WTC11 (cell line): ENCODE measurements around the gene STK25. TPM values are rescaled to one million over a fixed set of nuclear protein-coding genes. Genes with fewer than 3 reads are reported as not detected.

Experiments
- ATAC-seq: fragments of 200-7000 bp; cut with Tn5 transposase; 2 replicates; pipeline ENCODE4 v1.10.0; 2021; ENCODE audit warnings: mild to moderate bottlenecking, moderate library complexity
- CTCF ChIA-PET: fragments of 300-600 bp; sonication (Branson Sonifier 250); formaldehyde crosslinking; loops from one replicate; lab custom pipeline; 2021; ENCODE audit warnings: antibody characterized with exemption; lab: Charles Lee
- POLR2A ChIA-PET: fragments of 350-600 bp; sonication (Branson Sonifier 250); formaldehyde crosslinking; loops from one replicate; lab custom pipeline; 2021; ENCODE audit warnings: antibody characterized with exemption; lab: Charles Lee
- DNase-seq: peaks from one replicate; pipeline ENCODE4 v3.0.0; 2021; ENCODE audit warnings: low spot score
- H3K27ac Mint-ChIP-seq: 2 replicates; pipeline ENCODE4 v1.8.0; 2021; ENCODE audit warnings: mixed read lengths
- H3K27me3 Mint-ChIP-seq: 2 replicates; pipeline ENCODE4 v1.8.0; 2021; ENCODE audit warnings: low read depth, mild to moderate bottlenecking, moderate library complexity, mixed read lengths
- H3K36me3 Mint-ChIP-seq: 2 replicates; pipeline ENCODE4 v1.8.0; 2021; ENCODE audit warnings: mixed read lengths
- H3K4me1 Mint-ChIP-seq: 2 replicates; pipeline ENCODE4 v1.8.0; 2022; ENCODE audit warnings: mixed read lengths
- H3K4me3 Mint-ChIP-seq: 2 replicates; pipeline ENCODE4 v1.8.0; 2021; ENCODE audit warnings: mild to moderate bottlenecking, moderate library complexity, mixed read lengths
- H3K9me3 Mint-ChIP-seq: 2 replicates; pipeline ENCODE4 v1.8.0; 2021; ENCODE audit warnings: mixed read lengths
- AFF4 ChIP-seq: sonication (generic); formaldehyde crosslinking; IDR thresholded peaks from 2 replicates; pipeline ENCODE4 v1.8.1; 2023; ENCODE audit warnings: mild to moderate bottlenecking, missing genetic modification reagents, borderline replicate concordance
- FOXP4 ChIP-seq: sonication (generic); formaldehyde crosslinking; IDR thresholded peaks from 2 replicates; pipeline ENCODE4 v1.8.0; 2022; ENCODE audit warnings: mild to moderate bottlenecking, missing genetic modification reagents
- MLX ChIP-seq: sonication (generic); formaldehyde crosslinking; IDR thresholded peaks from 2 replicates; pipeline ENCODE4 v1.8.1; 2023; ENCODE audit warnings: mild to moderate bottlenecking, missing genetic modification reagents, moderate library complexity
- MXD4 ChIP-seq: fragments of 250-450 bp; sonication (Bioruptor Pico); IDR thresholded peaks from 2 replicates; pipeline ENCODE4 v1.8.0; 2021; ENCODE audit warnings: mild to moderate bottlenecking, moderate library complexity, borderline replicate concordance
- NFE2L1 ChIP-seq: sonication (generic); formaldehyde crosslinking; IDR thresholded peaks from 2 replicates; pipeline ENCODE4 v1.8.1; 2023; ENCODE audit warnings: missing genetic modification reagents
- PREB ChIP-seq: sonication (generic); formaldehyde crosslinking; IDR thresholded peaks from 2 replicates; pipeline ENCODE4 v1.8.1; 2022; ENCODE audit warnings: mild to moderate bottlenecking, missing genetic modification reagents, moderate library complexity, borderline replicate concordance
- SOX15 ChIP-seq: fragments of 250-450 bp; sonication (Bioruptor Pico); IDR thresholded peaks from 2 replicates; pipeline ENCODE4 v1.9.0; 2021; ENCODE audit warnings: mild to moderate bottlenecking
- ZNF121 ChIP-seq: sonication (generic); formaldehyde crosslinking; IDR thresholded peaks from 2 replicates; pipeline ENCODE4 v1.8.0; 2023; ENCODE audit warnings: missing genetic modification reagents
- total RNA-seq: library from RNA; stranded (reverse); gene quantifications from 3 replicates; pipeline ENCODE4 v1.2.3, GENCODE V29; 2021
- TF ChIP-seq, protein P1 (sequence below): sonication (generic); formaldehyde crosslinking; IDR thresholded peaks from 2 replicates; pipeline ENCODE4 v1.8.0; 2023; ENCODE audit warnings: mild to moderate bottlenecking, missing genetic modification reagents
- TF ChIP-seq, protein P2 (sequence below): sonication (generic); formaldehyde crosslinking; IDR thresholded peaks from 2 replicates; pipeline ENCODE4 v1.8.0; 2022; ENCODE audit warnings: missing genetic modification reagents
- TF ChIP-seq, protein P3 (sequence below): sonication (generic); formaldehyde crosslinking; conservative IDR thresholded peaks from 2 replicates; pipeline ENCODE4 v1.8.1; 2022; ENCODE audit warnings: mild to moderate bottlenecking, missing genetic modification reagents

STK25 gene
- total RNA-seq, 1 experiment from 2014 or later, result 232 TPM

DNA sequence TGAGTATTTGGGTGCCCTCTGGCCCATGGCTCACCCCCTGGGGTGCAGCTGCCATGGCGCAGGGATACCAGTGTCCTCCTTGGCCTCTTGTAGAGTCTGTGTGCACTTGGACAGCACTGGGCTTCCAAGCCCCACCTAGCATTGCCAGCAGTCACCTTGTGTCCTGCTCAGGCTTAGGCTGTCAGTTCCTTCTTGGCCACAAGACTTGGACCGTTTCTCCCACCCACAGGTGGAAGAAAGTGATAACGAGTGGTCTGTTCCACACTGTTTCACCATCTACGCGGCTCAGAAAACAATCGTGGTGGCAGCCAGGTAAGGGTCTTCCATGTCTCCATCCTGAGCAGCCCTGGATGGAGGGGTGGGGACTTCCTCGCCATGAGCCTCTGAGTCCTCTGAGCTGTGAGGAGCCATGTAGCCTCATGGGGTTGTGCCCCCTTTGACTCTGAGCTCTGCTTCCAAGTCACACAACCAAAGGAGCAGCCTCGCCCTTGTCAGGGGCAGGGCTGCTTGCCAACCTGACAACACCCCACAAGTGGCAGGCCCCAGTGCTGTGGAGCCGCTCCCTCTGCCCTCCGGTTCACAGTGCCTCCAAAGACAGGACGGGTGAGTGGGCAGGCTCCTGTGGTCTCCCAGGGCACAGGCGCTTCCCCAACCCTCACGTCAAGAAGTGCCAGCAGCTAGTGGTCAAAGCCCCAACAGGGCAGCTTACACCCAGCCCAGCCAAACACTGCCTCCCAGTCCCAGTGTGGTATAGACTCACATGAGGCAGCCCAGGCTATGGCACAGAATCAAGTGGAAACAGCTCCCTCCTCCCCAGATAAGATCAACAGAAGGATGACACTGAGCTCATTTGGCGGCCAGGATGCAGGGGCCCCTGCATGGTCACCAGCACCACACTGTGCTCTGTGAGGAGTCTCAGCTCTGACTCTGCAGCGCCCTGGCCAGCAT is 18.4 kb downstream of the STK25 start (continued):
- no peak for TF ChIP-seq MLX (CRISPR knock-in tag)
- TF ChIP-seq FOXP4 (CRISPR knock-in tag), result no peak

DNA sequence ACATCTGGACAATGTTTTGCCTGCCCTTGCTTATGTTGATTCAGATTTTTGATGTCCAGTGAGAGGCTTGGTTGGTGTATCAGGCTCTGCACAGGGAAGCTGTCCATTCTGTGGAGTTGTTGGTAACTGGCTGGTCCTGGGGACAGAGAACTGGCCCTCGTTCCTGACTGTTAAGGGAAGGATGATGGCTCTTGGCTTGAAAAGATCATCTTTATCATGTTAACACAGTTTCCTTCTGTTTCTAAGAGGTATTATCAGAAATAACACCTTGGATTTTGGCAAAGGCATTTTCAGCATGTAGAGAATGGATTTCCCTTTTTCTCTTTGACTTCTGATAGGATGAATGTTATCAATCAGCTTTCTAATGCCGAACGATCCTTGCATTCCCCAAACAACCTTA is 19.3 kb downstream of the STK25 start:
- H3K36me3 Mint-ChIP-seq, result peaks cover 5% of the 10 kb centered on the region; the same call in 1 of the 2 replicates
- no peak overlapping the region for H3K4me3 Mint-ChIP-seq
- H3K4me1 Mint-ChIP-seq, result peaks cover 2% of the 10 kb centered on the region; the same call in 1 of the 2 replicates
- TF ChIP-seq, protein P1, sequence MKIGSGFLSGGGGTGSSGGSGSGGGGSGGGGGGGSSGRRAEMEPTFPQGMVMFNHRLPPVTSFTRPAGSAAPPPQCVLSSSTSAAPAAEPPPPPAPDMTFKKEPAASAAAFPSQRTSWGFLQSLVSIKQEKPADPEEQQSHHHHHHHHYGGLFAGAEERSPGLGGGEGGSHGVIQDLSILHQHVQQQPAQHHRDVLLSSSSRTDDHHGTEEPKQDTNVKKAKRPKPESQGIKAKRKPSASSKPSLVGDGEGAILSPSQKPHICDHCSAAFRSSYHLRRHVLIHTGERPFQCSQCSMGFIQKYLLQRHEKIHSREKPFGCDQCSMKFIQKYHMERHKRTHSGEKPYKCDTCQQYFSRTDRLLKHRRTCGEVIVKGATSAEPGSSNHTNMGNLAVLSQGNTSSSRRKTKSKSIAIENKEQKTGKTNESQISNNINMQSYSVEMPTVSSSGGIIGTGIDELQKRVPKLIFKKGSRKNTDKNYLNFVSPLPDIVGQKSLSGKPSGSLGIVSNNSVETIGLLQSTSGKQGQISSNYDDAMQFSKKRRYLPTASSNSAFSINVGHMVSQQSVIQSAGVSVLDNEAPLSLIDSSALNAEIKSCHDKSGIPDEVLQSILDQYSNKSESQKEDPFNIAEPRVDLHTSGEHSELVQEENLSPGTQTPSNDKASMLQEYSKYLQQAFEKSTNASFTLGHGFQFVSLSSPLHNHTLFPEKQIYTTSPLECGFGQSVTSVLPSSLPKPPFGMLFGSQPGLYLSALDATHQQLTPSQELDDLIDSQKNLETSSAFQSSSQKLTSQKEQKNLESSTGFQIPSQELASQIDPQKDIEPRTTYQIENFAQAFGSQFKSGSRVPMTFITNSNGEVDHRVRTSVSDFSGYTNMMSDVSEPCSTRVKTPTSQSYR (CRISPR knock-in tag), result no peak
- TF ChIP-seq NFE2L1 (no peak), MXD4 (CRISPR knock-in tag) (no peak), AFF4 (CRISPR knock-in tag) (no peak), SOX15 (CRISPR knock-in tag) (no peak), ZNF121 (CRISPR knock-in tag) (no peak), PREB (CRISPR knock-in tag) (no peak)
- TF ChIP-seq, protein P2, sequence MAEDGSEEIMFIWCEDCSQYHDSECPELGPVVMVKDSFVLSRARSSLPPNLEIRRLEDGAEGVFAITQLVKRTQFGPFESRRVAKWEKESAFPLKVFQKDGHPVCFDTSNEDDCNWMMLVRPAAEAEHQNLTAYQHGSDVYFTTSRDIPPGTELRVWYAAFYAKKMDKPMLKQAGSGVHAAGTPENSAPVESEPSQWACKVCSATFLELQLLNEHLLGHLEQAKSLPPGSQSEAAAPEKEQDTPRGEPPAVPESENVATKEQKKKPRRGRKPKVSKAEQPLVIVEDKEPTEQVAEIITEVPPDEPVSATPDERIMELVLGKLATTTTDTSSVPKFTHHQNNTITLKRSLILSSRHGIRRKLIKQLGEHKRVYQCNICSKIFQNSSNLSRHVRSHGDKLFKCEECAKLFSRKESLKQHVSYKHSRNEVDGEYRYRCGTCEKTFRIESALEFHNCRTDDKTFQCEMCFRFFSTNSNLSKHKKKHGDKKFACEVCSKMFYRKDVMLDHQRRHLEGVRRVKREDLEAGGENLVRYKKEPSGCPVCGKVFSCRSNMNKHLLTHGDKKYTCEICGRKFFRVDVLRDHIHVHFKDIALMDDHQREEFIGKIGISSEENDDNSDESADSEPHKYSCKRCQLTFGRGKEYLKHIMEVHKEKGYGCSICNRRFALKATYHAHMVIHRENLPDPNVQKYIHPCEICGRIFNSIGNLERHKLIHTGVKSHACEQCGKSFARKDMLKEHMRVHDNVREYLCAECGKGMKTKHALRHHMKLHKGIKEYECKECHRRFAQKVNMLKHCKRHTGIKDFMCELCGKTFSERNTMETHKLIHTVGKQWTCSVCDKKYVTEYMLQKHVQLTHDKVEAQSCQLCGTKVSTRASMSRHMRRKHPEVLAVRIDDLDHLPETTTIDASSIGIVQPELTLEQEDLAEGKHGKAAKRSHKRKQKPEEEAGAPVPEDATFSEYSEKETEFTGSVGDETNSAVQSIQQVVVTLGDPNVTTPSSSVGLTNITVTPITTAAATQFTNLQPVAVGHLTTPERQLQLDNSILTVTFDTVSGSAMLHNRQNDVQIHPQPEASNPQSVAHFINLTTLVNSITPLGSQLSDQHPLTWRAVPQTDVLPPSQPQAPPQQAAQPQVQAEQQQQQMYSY (CRISPR knock-in tag), result no peak
- TF ChIP-seq, protein P3, sequence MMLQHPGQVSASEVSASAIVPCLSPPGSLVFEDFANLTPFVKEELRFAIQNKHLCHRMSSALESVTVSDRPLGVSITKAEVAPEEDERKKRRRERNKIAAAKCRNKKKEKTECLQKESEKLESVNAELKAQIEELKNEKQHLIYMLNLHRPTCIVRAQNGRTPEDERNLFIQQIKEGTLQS (CRISPR knock-in tag), result no peak
- TF ChIP-seq, all 79 proteins: peak for 0
- no peak for DNase-seq
- ChIA-PET POLR2A (no interaction called here), CTCF (no interaction called here)
- no peaks in the 10 kb centered on the region for H3K27me3 Mint-ChIP-seq
- no peak overlapping the region for H3K27ac Mint-ChIP-seq
- ATAC-seq, result no peak
- H3K9me3 Mint-ChIP-seq, result 0 out of 2 replicates have a peak, but pooled peaks cover 2% of the 10 kb centered on the region
